Measurements from ENCODE around the gene EPN2.

EPN2 gene

DNA sequence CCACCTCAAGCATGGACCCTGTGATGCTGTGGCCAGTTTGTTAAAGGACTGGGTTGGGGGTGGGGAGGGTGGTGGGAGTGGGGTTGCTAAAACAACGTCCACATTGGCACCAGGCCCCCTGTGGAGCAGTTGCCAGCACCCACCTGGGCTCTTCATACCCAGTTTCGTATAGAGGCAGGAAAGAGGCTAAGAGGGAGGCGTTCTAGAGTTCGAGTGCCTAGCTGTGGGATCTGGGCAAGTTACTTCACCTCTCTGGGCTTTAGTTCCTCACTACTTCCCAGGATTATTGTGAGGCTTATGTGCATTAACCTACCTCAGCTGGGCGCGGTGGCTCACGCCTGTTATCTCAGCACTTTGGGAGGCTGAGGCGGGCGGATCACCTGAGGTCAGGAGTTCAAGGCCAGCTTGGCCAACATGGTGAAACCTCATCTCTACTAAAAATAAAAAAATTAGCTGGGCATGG lies 148.4 kb downstream of the EPN2 start:
- Histone ChIP-seq H3K9me3 (replicated peaks in 1 of 2; ENCODE audit: control insufficient read depth in 2 of 2, insufficient read depth in 1 of 2, low read depth in 1 of 2, low read length in 2 of 2) (no peaks in the 10 kb centered on the region), H3K27ac (replicated peaks; ENCODE audit: low read length) (no peak overlapping the region), H3K18ac (ENCODE audit: low read length) (no peak overlapping the region), H2AFZ (ENCODE audit: low read length) (no peak overlapping the region), H3K27me3 (ENCODE audit: control insufficient read depth in 3 of 3, insufficient read depth in 3 of 3, low read depth in 1 of 3, low read length in 3 of 3) (peaks cover 0 to 11% (median 0%) of the 10 kb centered on the region in 3 experiments), H3K79me1 (ENCODE audit: low read depth, low read length) (peaks cover 7% of the 10 kb centered on the region), H3K23ac (ENCODE audit: low read depth, low read length, poor library complexity) (no peak overlapping the region), H2BK5ac (ENCODE audit: low read length) (no peak overlapping the region), H2BK120ac (ENCODE audit: low read depth, low read length) (no peak overlapping the region), H3K36me3 (replicated peaks in 1 of 2; ENCODE audit: control insufficient read depth in 2 of 2, insufficient read depth in 2 of 2, low read length in 2 of 2) (peaks cover 40 to 52% of the 10 kb centered on the region in 2 donors), H2BK12ac (ENCODE audit: low read length) (no peak overlapping the region), H3K4me2 (ENCODE audit: insufficient read depth, low read length, poor library complexity, severe bottlenecking) (no peak overlapping the region), H2AK5ac (ENCODE audit: low read depth, low read length) (no peak overlapping the region), H3K14ac (ENCODE audit: low read length) (no peak overlapping the region), H3K9ac (ENCODE audit: low read depth, low read length, poor library complexity) (no peak overlapping the region), H3K4ac (ENCODE audit: low read length) (no peak overlapping the region), H2BK15ac (ENCODE audit: low read length) (no peak overlapping the region), H3K4me1 (ENCODE audit: control insufficient read depth in 2 of 2, insufficient read depth in 1 of 2, low read depth in 1 of 2, low read length in 2 of 2) (peaks cover 11 to 19% of the 10 kb centered on the region in 2 donors), H4K91ac (ENCODE audit: low read depth, low read length, poor library complexity) (no peak overlapping the region), H3K4me3 (ENCODE audit: low read length in 2 of 2) (no peak overlapping the region), H4K8ac (ENCODE audit: low read depth, low read length) (no peak overlapping the region)
- DNase-seq (ENCODE audit: low spot score): no peak
- WGBS, 2 donors (ENCODE audit: extremely low coverage in 2 of 2, insufficient read length in 2 of 2, insufficient replicate concordance in 1 of 2): no CpG with 5 or more reads among the region's 9 CpGs

Small RNAs within 50 kb of the gene (small RNA-seq; reads per million reads assigned to genes)
- 800 reads per million, percentile 99 among the genes with 10 or more reads in this experiment for gene MIR1180 (ENCODE audit: insufficient read depth)

Data from neuronal stem cell (in vitro differentiated cells).